ENCODE data around the gene PANX1.

DNA sequence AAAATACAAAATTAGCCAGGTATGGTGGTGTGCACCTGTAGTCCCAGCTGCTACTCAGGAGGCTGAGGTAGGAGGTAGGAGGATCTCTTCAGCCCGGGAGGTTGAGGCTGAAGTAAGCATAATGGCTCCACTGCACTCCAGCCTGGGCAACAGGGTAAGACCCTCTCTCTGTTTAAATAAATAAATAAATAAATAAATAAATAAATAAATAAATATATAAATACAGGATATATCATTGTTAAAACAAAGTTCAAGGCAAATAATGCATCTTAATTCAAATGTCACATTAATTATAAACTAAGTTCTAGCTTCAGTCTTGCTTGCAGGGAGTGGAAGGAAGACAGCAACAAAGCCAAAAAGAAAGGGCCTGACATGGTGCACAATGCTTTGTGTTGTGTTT lies 44.5 kb upstream of the PANX1 start:
- TF ChIP-seq, protein P1, sequence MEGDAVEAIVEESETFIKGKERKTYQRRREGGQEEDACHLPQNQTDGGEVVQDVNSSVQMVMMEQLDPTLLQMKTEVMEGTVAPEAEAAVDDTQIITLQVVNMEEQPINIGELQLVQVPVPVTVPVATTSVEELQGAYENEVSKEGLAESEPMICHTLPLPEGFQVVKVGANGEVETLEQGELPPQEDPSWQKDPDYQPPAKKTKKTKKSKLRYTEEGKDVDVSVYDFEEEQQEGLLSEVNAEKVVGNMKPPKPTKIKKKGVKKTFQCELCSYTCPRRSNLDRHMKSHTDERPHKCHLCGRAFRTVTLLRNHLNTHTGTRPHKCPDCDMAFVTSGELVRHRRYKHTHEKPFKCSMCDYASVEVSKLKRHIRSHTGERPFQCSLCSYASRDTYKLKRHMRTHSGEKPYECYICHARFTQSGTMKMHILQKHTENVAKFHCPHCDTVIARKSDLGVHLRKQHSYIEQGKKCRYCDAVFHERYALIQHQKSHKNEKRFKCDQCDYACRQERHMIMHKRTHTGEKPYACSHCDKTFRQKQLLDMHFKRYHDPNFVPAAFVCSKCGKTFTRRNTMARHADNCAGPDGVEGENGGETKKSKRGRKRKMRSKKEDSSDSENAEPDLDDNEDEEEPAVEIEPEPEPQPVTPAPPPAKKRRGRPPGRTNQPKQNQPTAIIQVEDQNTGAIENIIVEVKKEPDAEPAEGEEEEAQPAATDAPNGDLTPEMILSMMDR (IDR thresholded peaks at IDR 0.05; ENCODE audit: low read length), result no peak
- TF ChIP-seq EZH2 (IDR thresholded peaks at IDR 0.05; ENCODE audit: borderline replicate concordance, low read length), result no peak

Measured in OCI-LY1 (cell line).